Measurements from ENCODE around the gene ULK3.

The ULK3 gene

GRCh38 chr15:74822233-74822632 is 20.7 kb downstream of the ULK3 start:
- no peak for DNase-seq

- no peak for DNase-seq
These were observed 21.2 kb downstream of the ULK3 start for GRCh38 chr15:74821790-74822158.

GRCh38 chr15:74821091-74821789 is 21.7 kb downstream of the ULK3 start:
- DNase-seq: peak in 1 of 4 experiments; percentile 30

- no peak for DNase-seq
These were observed 22.9 kb downstream of the ULK3 start for GRCh38 chr15:74820056-74820455.

- no peak for DNase-seq
These were observed 25.6 kb downstream of the ULK3 start for GRCh38 chr15:74817370-74817737.

GRCh38 chr15:74816624-74817369 is 26.2 kb downstream of the ULK3 start:
- DNase-seq: no peak

- DNase-seq: no peak
These were observed 27.0 kb downstream of the ULK3 start for GRCh38 chr15:74815961-74816360.

- peak; percentile 28 to 70 (median 61) for DNase-seq
These were observed 27.6 kb downstream of the ULK3 start for GRCh38 chr15:74815121-74815934.

GRCh38 chr15:74812533-74812932 is 30.4 kb downstream of the ULK3 start, which contains the start of gene LMAN1L:
Gene LMAN1L, plus strand, starts transcription at chr15:74812835. Its CDS starts 20 bp downstream, at chr15:74812855.
- DNase-seq: no peak

- no peak for DNase-seq
These were observed 33.0 kb downstream of the ULK3 start for GRCh38 chr15:74809956-74810355.

GRCh38 chr15:74809242-74809641 is 33.7 kb downstream of the ULK3 start:
- no peak for DNase-seq

GRCh38 chr15:74808840-74809229 is 34.1 kb downstream of the ULK3 start:
- no peak for DNase-seq

GRCh38 chr15:74808078-74808839 is 34.7 kb downstream of the ULK3 start:
- no peak for DNase-seq

GRCh38 chr15:74807282-74807681 is 35.7 kb downstream of the ULK3 start:
- no peak for DNase-seq

- no peak for DNase-seq
These were observed 38.0 kb downstream of the ULK3 start for GRCh38 chr15:74804935-74805334.

GRCh38 chr15:74802862-74803447 is 40.0 kb downstream of the ULK3 start:
- no peak for DNase-seq

GRCh38 chr15:74802290-74802689 is 40.7 kb downstream of the ULK3 start:
- no peak for DNase-seq

- DNase-seq: no peak
These were observed 41.5 kb downstream of the ULK3 start for GRCh38 chr15:74801311-74801997.

GRCh38 chr15:74800559-74801094 is 42.3 kb downstream of the ULK3 start:
- DNase-seq: peak; percentile 44 to 65 (median 60)

- peak; percentile 95 to 98 (median 96) for DNase-seq
These were observed 42.9 kb downstream of the ULK3 start for GRCh38 chr15:74799856-74800558.
